ENCODE measurements around the gene NMRK2. TPM values are rescaled to one million over a fixed set of nuclear protein-coding genes. Genes with fewer than 3 reads are reported as not detected.
A peak's percentile ranks its signal among the peaks of the same experiment; 100 is the strongest.

NMRK2 gene
- total RNA-seq, 1 donor from 2014 or later = 0.73 TPM

- H3K79me2 ChIP-seq (ENCODE audit: insufficient read depth, low read length) = peaks cover 72% of the 10 kb centered on the region
- peaks cover 49% of the 10 kb centered on the region for H3K4me1 ChIP-seq (ENCODE audit: insufficient read depth, low read length)
- H4K20me1 ChIP-seq (ENCODE audit: insufficient read depth, low read length) = peaks cover 71% of the 10 kb centered on the region
- H3K9me3 Mint-ChIP-seq (ENCODE audit: unreplicated experiment) = peaks cover 2% of the 10 kb centered on the region
- FAIRE-seq (no peak), DNase-seq (ENCODE audit: low read depth) (peak; percentile 57)
- H3K9me3 ChIP-seq (ENCODE audit: insufficient read depth, low read depth, low read length) = no peaks in the 10 kb centered on the region
- H3K4me2 ChIP-seq (ENCODE audit: low read length) = peak overlapping the region; percentile 98
- peak overlapping the region; percentile 99 for H3K4me3 Mint-ChIP-seq (ENCODE audit: unreplicated experiment)
- peaks cover 45% of the 10 kb centered on the region for H3K4me1 Mint-ChIP-seq (ENCODE audit: low read depth, unreplicated experiment)
- peak overlapping the region; percentile 96 for H3K27ac ChIP-seq (ENCODE audit: low read depth, low read length)
- no peaks in the 10 kb centered on the region for H3K27me3 ChIP-seq (ENCODE audit: insufficient read depth, low read length)
- peak overlapping the region; percentile 99 for H3K27ac Mint-ChIP-seq (ENCODE audit: unreplicated experiment)
- TF ChIP-seq CTCF (IDR thresholded peaks at IDR 0.05; ENCODE audit: insufficient read depth, low read depth, low read length) = no peak
- TF ChIP-seq EZH2 (IDR thresholded peaks at IDR 0.05; ENCODE audit: insufficient read depth, low read length) = no peak
- peaks cover 57% of the 10 kb centered on the region for H3K36me3 ChIP-seq (ENCODE audit: insufficient read depth, low read length)
- H3K27me3 Mint-ChIP-seq (ENCODE audit: low read depth, unreplicated experiment) = no peaks in the 10 kb centered on the region
- no peak overlapping the region for H2AFZ ChIP-seq (ENCODE audit: low read depth, low read length)
- peak overlapping the region; percentile 99 for H3K4me3 ChIP-seq (ENCODE audit: insufficient read depth, low read depth, low read length)
- peak overlapping the region; percentile 100 for H3K9ac ChIP-seq (ENCODE audit: low read length)
- peaks cover 29% of the 10 kb centered on the region for H3K36me3 Mint-ChIP-seq (ENCODE audit: low read depth, unreplicated experiment)
Observed at GRCh38 chr19:3982701-3983541, 50.1 kb downstream of the NMRK2 start.

GRCh38 chr19:3983542-3983914 lies 50.7 kb downstream of the NMRK2 start:
- H3K4me3 Mint-ChIP-seq (ENCODE audit: unreplicated experiment) = peak overlapping the region; percentile 99
- H3K4me1 Mint-ChIP-seq (ENCODE audit: low read depth, unreplicated experiment) = peaks cover 42% of the 10 kb centered on the region
- H3K27ac Mint-ChIP-seq (ENCODE audit: unreplicated experiment) = peak overlapping the region; percentile 99
- Histone ChIP-seq H4K20me1 (ENCODE audit: insufficient read depth, low read length) (peaks cover 65% of the 10 kb centered on the region), H3K9ac (ENCODE audit: low read length) (peak overlapping the region; percentile 100), H3K4me3 (ENCODE audit: insufficient read depth, low read depth, low read length) (peak overlapping the region; percentile 99), H3K4me1 (ENCODE audit: insufficient read depth, low read length) (peaks cover 44% of the 10 kb centered on the region), H2AFZ (ENCODE audit: low read depth, low read length) (no peak overlapping the region), H3K79me2 (ENCODE audit: insufficient read depth, low read length) (peaks cover 67% of the 10 kb centered on the region), H3K27me3 (ENCODE audit: insufficient read depth, low read length) (no peaks in the 10 kb centered on the region), H3K36me3 (ENCODE audit: insufficient read depth, low read length) (peaks cover 51% of the 10 kb centered on the region), H3K9me3 (ENCODE audit: insufficient read depth, low read depth, low read length) (no peaks in the 10 kb centered on the region), H3K4me2 (ENCODE audit: low read length) (peak overlapping the region; percentile 98), H3K27ac (ENCODE audit: low read depth, low read length) (peak overlapping the region; percentile 96)
- no peak for TF ChIP-seq CTCF (IDR thresholded peaks at IDR 0.05; ENCODE audit: insufficient read depth, low read depth, low read length)
- no peaks in the 10 kb centered on the region for H3K27me3 Mint-ChIP-seq (ENCODE audit: low read depth, unreplicated experiment)
- no peak for FAIRE-seq
- H3K36me3 Mint-ChIP-seq (ENCODE audit: low read depth, unreplicated experiment) = peaks cover 25% of the 10 kb centered on the region
- DNase-seq (ENCODE audit: low read depth) = no peak
- H3K9me3 Mint-ChIP-seq (ENCODE audit: unreplicated experiment) = peaks cover 2% of the 10 kb centered on the region

Data from astrocyte (in vitro differentiated cells and primary cell).